Neural crest cell (in vitro differentiated cells): ENCODE results near the gene UBL4B. TPM values are rescaled to one million over a fixed set of nuclear protein-coding genes. Genes with fewer than 3 reads are reported as not detected.

Source experiments
- DNase-seq: peaks from one replicate; pipeline ENCODE4 v3.0.0; 2021; ENCODE audit warnings: low read depth, mixed read lengths, low spot score
- H3K27ac Mint-ChIP-seq: one replicate; pipeline ENCODE4 v1.8.0; 2021; ENCODE audit warnings: mild to moderate bottlenecking, mixed read lengths; ENCODE audit not compliant: unreplicated experiment
- H3K27me3 Mint-ChIP-seq: 2 replicates; pipeline ENCODE4 v1.8.0; 2021; ENCODE audit warnings: low read depth, mild to moderate bottlenecking, mixed read lengths
- H3K36me3 Mint-ChIP-seq: 2 replicates; pipeline ENCODE4 v1.8.0; 2021; ENCODE audit warnings: low read depth, mild to moderate bottlenecking, mixed read lengths
- H3K4me1 Mint-ChIP-seq: 2 replicates; pipeline ENCODE4 v1.8.0; 2021; ENCODE audit warnings: mixed read lengths
- H3K4me3 Mint-ChIP-seq: one replicate; pipeline ENCODE4 v1.8.0; 2021; ENCODE audit warnings: mild to moderate bottlenecking, mixed read lengths
- H3K9me3 Mint-ChIP-seq: 2 replicates; pipeline ENCODE4 v1.8.0; 2021; ENCODE audit warnings: mixed read lengths
- total RNA-seq: library from RNA; stranded (reverse); gene quantifications from 2 replicates; pipeline ENCODE4 v1.2.1, GENCODE V29; 2021
- TF ChIP-seq, protein P1 (sequence below): fragments of 200-600 bp; sonication (generic); conservative IDR thresholded peaks from 2 replicates; pipeline ENCODE4 v1.5.0; 2021; ENCODE audit warnings: antibody characterized with exemption, mild to moderate bottlenecking

The UBL4B gene
- total RNA-seq, 1 donor from 2014 or later: not detected

DNA sequence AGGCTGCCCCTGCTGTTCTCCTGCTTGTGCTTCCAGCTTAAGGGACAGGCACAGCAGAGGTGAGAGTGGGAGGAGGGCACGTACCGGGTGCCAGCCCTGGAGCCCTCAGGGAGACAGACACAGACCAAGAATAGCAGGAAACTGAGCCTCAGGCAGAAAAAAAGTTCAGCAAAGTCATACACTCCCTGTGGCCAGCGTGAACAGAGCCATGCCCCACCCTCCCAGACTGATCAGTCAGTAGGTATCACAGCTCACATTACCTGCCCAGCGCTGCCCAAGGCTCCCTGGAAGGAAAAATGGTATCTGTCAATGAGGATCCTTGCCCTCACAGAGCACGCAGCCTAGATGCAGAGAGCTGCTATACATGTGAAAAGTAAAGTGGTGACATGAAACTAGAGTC is 1.3 kb downstream of the UBL4B start:
- H3K4me3 Mint-ChIP-seq: no peak overlapping the region

DNA sequence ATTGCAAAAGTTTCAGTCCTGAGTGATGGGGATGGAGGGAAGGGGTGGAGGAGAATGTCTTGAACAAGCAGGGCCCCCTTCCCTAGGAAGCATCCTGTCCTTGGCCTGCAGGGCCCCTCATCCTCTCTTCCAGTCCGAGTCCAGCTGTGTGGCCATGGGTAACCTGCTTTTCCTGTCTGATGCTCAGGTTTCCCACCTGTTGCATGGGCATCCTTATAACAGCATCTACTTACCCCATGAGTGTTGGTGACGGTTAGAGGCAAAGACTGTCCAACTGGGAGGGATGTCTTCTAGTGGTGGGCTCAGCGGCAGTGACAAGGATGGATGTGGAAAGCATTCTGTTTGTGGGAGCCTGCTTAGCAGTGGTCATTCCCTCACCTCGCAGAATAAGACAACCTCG is 1.9 kb downstream of the UBL4B start:
- Mint-ChIP-seq H3K27me3 (peaks cover 17% of the 10 kb centered on the region), H3K4me1 (peaks cover 15% of the 10 kb centered on the region), H3K27ac (no peak overlapping the region), H3K9me3 (no peaks in the 10 kb centered on the region), H3K4me3 (no peak overlapping the region), H3K36me3 (no peaks in the 10 kb centered on the region)
- DNase-seq: no peak
- TF ChIP-seq, protein P1, sequence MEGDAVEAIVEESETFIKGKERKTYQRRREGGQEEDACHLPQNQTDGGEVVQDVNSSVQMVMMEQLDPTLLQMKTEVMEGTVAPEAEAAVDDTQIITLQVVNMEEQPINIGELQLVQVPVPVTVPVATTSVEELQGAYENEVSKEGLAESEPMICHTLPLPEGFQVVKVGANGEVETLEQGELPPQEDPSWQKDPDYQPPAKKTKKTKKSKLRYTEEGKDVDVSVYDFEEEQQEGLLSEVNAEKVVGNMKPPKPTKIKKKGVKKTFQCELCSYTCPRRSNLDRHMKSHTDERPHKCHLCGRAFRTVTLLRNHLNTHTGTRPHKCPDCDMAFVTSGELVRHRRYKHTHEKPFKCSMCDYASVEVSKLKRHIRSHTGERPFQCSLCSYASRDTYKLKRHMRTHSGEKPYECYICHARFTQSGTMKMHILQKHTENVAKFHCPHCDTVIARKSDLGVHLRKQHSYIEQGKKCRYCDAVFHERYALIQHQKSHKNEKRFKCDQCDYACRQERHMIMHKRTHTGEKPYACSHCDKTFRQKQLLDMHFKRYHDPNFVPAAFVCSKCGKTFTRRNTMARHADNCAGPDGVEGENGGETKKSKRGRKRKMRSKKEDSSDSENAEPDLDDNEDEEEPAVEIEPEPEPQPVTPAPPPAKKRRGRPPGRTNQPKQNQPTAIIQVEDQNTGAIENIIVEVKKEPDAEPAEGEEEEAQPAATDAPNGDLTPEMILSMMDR: no peak

More for the DNA sequence above, 1.3 kb downstream of the UBL4B start:
- no peaks in the 10 kb centered on the region for H3K36me3 Mint-ChIP-seq
- TF ChIP-seq, protein P1: no peak
- H3K9me3 Mint-ChIP-seq: no peaks in the 10 kb centered on the region
- peaks cover 17% of the 10 kb centered on the region for H3K27me3 Mint-ChIP-seq
- no peak for DNase-seq
- H3K27ac Mint-ChIP-seq: no peak overlapping the region
- H3K4me1 Mint-ChIP-seq: peaks cover 15% of the 10 kb centered on the region

GRCh38 chr1:110114784-110115183 is 2.5 kb downstream of the UBL4B start:
- H3K4me1 Mint-ChIP-seq: peaks cover 15% of the 10 kb centered on the region
- H3K27me3 Mint-ChIP-seq: peaks cover 14% of the 10 kb centered on the region
- no peak overlapping the region for H3K27ac Mint-ChIP-seq
- H3K36me3 Mint-ChIP-seq: no peaks in the 10 kb centered on the region
- no peaks in the 10 kb centered on the region for H3K9me3 Mint-ChIP-seq
- H3K4me3 Mint-ChIP-seq: no peak overlapping the region
- DNase-seq: no peak
- TF ChIP-seq, protein P1: no peak

DNA sequence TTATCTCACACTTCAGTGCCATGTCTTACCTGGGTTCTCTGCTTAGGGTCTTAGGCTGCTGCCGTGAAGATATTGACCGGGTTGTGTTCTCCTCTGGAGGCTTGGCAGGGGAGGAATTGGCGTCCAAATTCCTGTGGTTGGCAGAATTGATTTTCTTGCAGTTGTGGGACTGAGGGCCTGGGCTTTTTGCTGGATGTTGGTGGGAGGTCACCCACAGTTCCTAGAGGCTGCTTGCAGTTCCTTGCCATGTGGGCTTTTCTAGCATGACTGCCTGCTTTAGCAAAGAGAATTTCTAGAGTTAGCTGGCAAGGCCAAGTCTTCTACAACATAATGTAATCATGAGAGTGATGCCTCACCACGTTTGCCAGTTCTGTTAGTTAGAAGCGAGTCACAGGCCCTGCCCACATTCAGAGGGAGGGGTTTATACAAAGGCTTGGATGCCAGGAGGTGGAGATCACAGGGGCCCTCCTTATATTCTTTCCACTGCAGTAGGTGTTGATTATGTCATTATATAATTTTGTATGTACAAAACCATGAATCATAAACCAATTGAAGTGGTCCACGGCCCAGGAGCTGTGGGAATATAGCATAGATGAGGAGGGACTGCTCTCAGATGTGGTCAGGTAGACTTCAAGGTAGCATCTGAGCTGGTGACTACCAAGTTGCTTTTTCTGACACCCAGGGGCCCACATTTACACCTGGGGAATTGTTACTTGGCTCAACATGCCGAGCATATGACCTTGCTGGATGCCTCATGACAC is 6.6 kb downstream of the UBL4B start:
- TF ChIP-seq, protein P1: no peak
- no peak overlapping the region for H3K4me3 Mint-ChIP-seq
- no peak overlapping the region for H3K27ac Mint-ChIP-seq
- peaks cover 14% of the 10 kb centered on the region for H3K27me3 Mint-ChIP-seq
- peaks cover 15% of the 10 kb centered on the region for H3K4me1 Mint-ChIP-seq
- DNase-seq: no peak
- H3K9me3 Mint-ChIP-seq: peaks cover 9% of the 10 kb centered on the region
- H3K36me3 Mint-ChIP-seq: peaks cover 3% of the 10 kb centered on the region

DNA sequence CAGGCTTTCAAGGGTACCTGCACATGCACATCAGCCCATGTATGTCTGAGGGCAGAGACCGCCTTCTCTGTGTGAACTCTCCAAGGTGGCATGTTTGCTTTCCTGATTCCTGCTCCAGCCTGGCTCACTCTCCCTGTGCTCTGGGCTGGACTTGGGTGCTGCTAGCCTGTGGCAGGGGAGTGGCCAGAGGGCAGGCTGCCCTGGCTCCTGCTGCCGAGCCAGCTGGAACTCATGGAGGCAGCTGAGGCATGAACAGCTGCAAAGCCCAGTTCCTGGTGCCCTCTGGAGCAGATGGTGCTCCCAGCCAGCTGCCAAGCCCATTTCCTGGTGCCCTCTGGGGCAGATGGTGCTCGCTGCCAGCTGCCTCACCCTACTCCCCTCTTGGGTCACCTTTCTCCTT is 7.6 kb downstream of the UBL4B start:
- Mint-ChIP-seq H3K9me3 (peaks cover 13% of the 10 kb centered on the region), H3K27me3 (peaks cover 13% of the 10 kb centered on the region), H3K27ac (no peak overlapping the region), H3K4me1 (peaks cover 8% of the 10 kb centered on the region), H3K36me3 (peaks cover 3% of the 10 kb centered on the region), H3K4me3 (no peak overlapping the region)
- TF ChIP-seq, protein P1: no peak
- DNase-seq: no peak
